Keratinocyte (primary cell): ENCODE results near the gene C11orf52.

ENCODE experiments used
- EZH2 ChIP-seq: IDR thresholded peaks from one replicate; pipeline ENCODE4 v1.6.1; 2012; ENCODE audit warnings: inconsistent platforms, mild to moderate bottlenecking, low read length, moderate library complexity
- TF ChIP-seq, protein P1 (sequence below), 3 experiments: IDR thresholded peaks in 1 of 3; conservative IDR thresholded peaks in 1 of 3; optimal IDR thresholded peaks in 1 of 3; 2 replicates in 2 of 3; 3 replicates in 1 of 3; pipeline versions ENCODE3 to v1.5.1; 2011; ENCODE audit warnings: low read length in 3 of 3, mild to moderate bottlenecking in 3 of 3, moderate library complexity in 2 of 3, control low read depth in 1 of 3, inconsistent platforms in 1 of 3; ENCODE audit not compliant: insufficient read depth in 2 of 3; ENCODE audit errors: extremely low read depth in 1 of 3

DNA sequence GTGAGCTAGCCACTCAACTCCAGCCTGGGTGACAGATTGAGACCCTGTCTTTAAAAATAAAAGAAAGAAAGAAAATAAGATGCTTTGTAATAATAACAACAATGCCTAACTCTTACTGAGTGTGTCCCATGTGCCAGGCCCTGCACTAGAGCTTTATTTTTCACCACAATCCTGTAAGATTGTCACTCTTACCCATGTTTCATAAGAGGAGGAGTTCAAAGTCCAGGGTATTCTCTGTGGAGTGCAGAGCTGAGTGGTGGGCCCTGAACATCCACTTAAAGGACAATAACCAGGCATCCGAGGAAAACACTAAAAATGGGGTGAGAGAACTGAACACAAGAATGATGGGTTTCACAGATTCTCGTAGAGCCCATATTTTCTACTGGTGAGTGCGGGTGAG, 925 bp upstream of the C11orf52 start:
- TF ChIP-seq, protein P1, sequence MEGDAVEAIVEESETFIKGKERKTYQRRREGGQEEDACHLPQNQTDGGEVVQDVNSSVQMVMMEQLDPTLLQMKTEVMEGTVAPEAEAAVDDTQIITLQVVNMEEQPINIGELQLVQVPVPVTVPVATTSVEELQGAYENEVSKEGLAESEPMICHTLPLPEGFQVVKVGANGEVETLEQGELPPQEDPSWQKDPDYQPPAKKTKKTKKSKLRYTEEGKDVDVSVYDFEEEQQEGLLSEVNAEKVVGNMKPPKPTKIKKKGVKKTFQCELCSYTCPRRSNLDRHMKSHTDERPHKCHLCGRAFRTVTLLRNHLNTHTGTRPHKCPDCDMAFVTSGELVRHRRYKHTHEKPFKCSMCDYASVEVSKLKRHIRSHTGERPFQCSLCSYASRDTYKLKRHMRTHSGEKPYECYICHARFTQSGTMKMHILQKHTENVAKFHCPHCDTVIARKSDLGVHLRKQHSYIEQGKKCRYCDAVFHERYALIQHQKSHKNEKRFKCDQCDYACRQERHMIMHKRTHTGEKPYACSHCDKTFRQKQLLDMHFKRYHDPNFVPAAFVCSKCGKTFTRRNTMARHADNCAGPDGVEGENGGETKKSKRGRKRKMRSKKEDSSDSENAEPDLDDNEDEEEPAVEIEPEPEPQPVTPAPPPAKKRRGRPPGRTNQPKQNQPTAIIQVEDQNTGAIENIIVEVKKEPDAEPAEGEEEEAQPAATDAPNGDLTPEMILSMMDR (optimal IDR thresholded peaks at IDR 0.05 in 1 of 3, IDR thresholded peaks at IDR 0.05 in 1 of 3, conservative IDR thresholded peaks at IDR 0.05 in 1 of 3; ENCODE audit: extremely low read depth in 1 of 3, insufficient read depth in 2 of 3, low read length in 3 of 3): no peak
- TF ChIP-seq EZH2: no peak
